HepG2 (cell line): ENCODE results near the gene PTPRD. TPM values are rescaled to one million over a fixed set of nuclear protein-coding genes. Genes with fewer than 3 reads are reported as not detected.

ENCODE experiments used
- ATAC-seq: fragments of 200-7000 bp; cut with Tn5 transposase; 3 replicates; pipeline ENCODE4 v1.9.1; 2020; ENCODE audit warnings: mild to moderate bottlenecking, moderate library complexity
- BruUV-seq: library from RNA; stranded (reverse); fragments of 400-500 nt; replicated peaks from 2 replicates; lab custom pipeline; 2021; lab: Mats Ljungman, UMichigan
- CTCF ChIA-PET: fragments of 300-600 bp; formaldehyde crosslinking; extraction: SDS; loops from one replicate; lab custom pipeline; 2021; ENCODE audit warnings: low total read pairs, inconsistent platforms, low intra/inter-chr PET ratio; lab: Yijun Ruan, JAX
- POLR2A ChIA-PET: fragments of 350-600 bp; sonication (Branson Sonifier 250); formaldehyde crosslinking; loops from one replicate; lab custom pipeline; 2020; ENCODE audit warnings: antibody characterized with exemption, inconsistent platforms; lab: Yijun Ruan, JAX
- DNase-seq: peaks from one replicate; pipeline ENCODE4 v3.0.0-alpha.2; 2015; ENCODE audit warnings: low spot score
- FAIRE-seq: peaks from 3 replicates; lab custom pipeline; 2011; peaks lifted over from hg19 to GRCh38; lab: Jason Lieb, UNC
- H2AFZ ChIP-seq: one replicate; pipeline ENCODE4 v1.6.1; 2011; ENCODE audit warnings: low read length, inconsistent platforms
- H3K27ac ChIP-seq: fragments of 300-600 bp; 3 replicates; pipeline ENCODE4 v1.8.0; 2011; ENCODE audit warnings: mixed run types, mild to moderate bottlenecking, mixed read lengths, low read length, inconsistent platforms; ENCODE audit not compliant: insufficient read depth; ENCODE audit errors: extremely low read length
- H3K27me3 ChIP-seq, 2 experiments: fragments of 200-600 bp in 1 of 2; 2 replicates in 1 of 2; 3 replicates in 1 of 2; pipeline versions ENCODE4 v1.6.0 to v1.8.0; 2011; ENCODE audit warnings: low read length in 2 of 2, mild to moderate bottlenecking in 2 of 2, moderate library complexity in 2 of 2, inconsistent platforms in 1 of 2; ENCODE audit not compliant: insufficient read depth in 2 of 2, control insufficient read depth in 1 of 2
- H3K36me3 ChIP-seq, 2 experiments: fragments of 200-600 bp in 1 of 2; replicated peaks in 1 of 2; 2 replicates in 1 of 2; 3 replicates in 1 of 2; pipeline versions ENCODE4 v1.5.1 to v1.8.0; 2011; ENCODE audit warnings: low read length in 2 of 2, inconsistent platforms in 1 of 2; ENCODE audit not compliant: insufficient read depth in 2 of 2, control insufficient read depth in 1 of 2
- H3K4me1 ChIP-seq: 2 replicates; pipeline ENCODE4 v1.5.1; 2012; ENCODE audit warnings: low read length, inconsistent platforms; ENCODE audit not compliant: insufficient read depth
- H3K4me2 ChIP-seq: 2 replicates; pipeline ENCODE4 v1.6.0; 2011; ENCODE audit warnings: low read depth, low read length, inconsistent platforms
- H3K4me3 ChIP-seq, 3 experiments: fragments of 200-600 bp in 1 of 3; sonication (generic), shearing (Covaris generic) in 1 of 3; replicated peaks in 1 of 3; 2 replicates each; pipeline ENCODE4 v1.5.1; 2011 to 2016; ENCODE audit warnings: low read length in 3 of 3, inconsistent platforms in 2 of 3, low read depth in 2 of 3, mild to moderate bottlenecking in 2 of 3, control low read depth in 1 of 3, mixed read lengths in 1 of 3; ENCODE audit not compliant: insufficient read depth in 1 of 3
- H3K79me2 ChIP-seq: one replicate; pipeline ENCODE4 v1.6.1; 2011; ENCODE audit warnings: low read length, inconsistent platforms; ENCODE audit not compliant: insufficient read depth
- H3K9ac ChIP-seq: 2 replicates; pipeline ENCODE4 v1.6.0; 2011; ENCODE audit warnings: mild to moderate bottlenecking, low read depth, low read length, inconsistent platforms; ENCODE audit not compliant: insufficient read depth
- H3K9me3 ChIP-seq: 2 replicates; pipeline ENCODE4 v1.5.1; 2012; ENCODE audit warnings: mild to moderate bottlenecking, low read length
- H4K20me1 ChIP-seq: 2 replicates; pipeline ENCODE4 v1.6.0; 2011; ENCODE audit warnings: inconsistent platforms, mild to moderate bottlenecking, low read length, moderate library complexity; ENCODE audit not compliant: insufficient read depth
- CENPT ChIP-seq: sonication (generic); formaldehyde crosslinking; IDR thresholded peaks from 2 replicates; pipeline ENCODE4 v1.8.0; 2022; ENCODE audit warnings: low read depth, mild to moderate bottlenecking, moderate library complexity, missing genetic modification reagents
- GTF2F1 ChIP-seq: fragments of 150-350 bp; IDR thresholded peaks from 2 replicates; pipeline ENCODE4 v1.6.1; 2014; ENCODE audit warnings: low read length
- KLF13 ChIP-seq: sonication (generic); formaldehyde crosslinking; IDR thresholded peaks from 2 replicates; pipeline ENCODE4 v1.4.0; 2020; ENCODE audit warnings: mild to moderate bottlenecking, missing genetic modification reagents
- KMT2A ChIP-seq: sonication (generic); formaldehyde crosslinking; IDR thresholded peaks from 2 replicates; pipeline ENCODE4 v1.4.0; 2020; ENCODE audit warnings: missing genetic modification reagents
- MEIS1 ChIP-seq: sonication (generic); formaldehyde crosslinking; IDR thresholded peaks from 2 replicates; pipeline ENCODE4 v1.9.0; 2021; ENCODE audit warnings: mild to moderate bottlenecking, missing genetic modification reagents, moderate library complexity, borderline replicate concordance
- NFAT5 ChIP-seq: sonication (generic); formaldehyde crosslinking; IDR thresholded peaks from 2 replicates; pipeline ENCODE4 v1.4.0; 2020; ENCODE audit warnings: missing genetic modification reagents
- NR3C1 ChIP-seq: sonication (generic); formaldehyde crosslinking; IDR thresholded peaks from 2 replicates; pipeline ENCODE4 v1.4.0; 2020; ENCODE audit warnings: missing genetic modification reagents
- PRDM4 ChIP-seq: sonication (generic); formaldehyde crosslinking; IDR thresholded peaks from 2 replicates; pipeline ENCODE4 v1.9.0; 2021; ENCODE audit warnings: missing genetic modification reagents, borderline replicate concordance
- SP1 ChIP-seq, 2 experiments: fragments of 450-650 bp in 1 of 2; sonication (generic) in 1 of 2; formaldehyde crosslinking in 1 of 2; IDR thresholded peaks; 2 replicates each; pipeline versions ENCODE4 v1.4.0 to v1.6.1; 2016 to 2020; ENCODE audit warnings: missing genetic modification reagents in 1 of 2
- SP5 ChIP-seq: IDR thresholded peaks from 2 replicates; pipeline ENCODE4 v1.6.1; 2016; ENCODE audit warnings: low read depth, borderline replicate concordance
- TERF1 ChIP-seq: sonication (generic); formaldehyde crosslinking; IDR thresholded peaks from 2 replicates; pipeline ENCODE4 v1.8.0; 2022; ENCODE audit warnings: mild to moderate bottlenecking, missing genetic modification reagents, moderate library complexity
- ZNF556 ChIP-seq: sonication (generic); formaldehyde crosslinking; IDR thresholded peaks from 2 replicates; pipeline ENCODE4 v1.4.0; 2020; ENCODE audit warnings: mild to moderate bottlenecking, missing genetic modification reagents, borderline replicate concordance
- ZNF737 ChIP-seq: sonication (generic); formaldehyde crosslinking; IDR thresholded peaks from 2 replicates; pipeline ENCODE4 v1.5.0; 2020; ENCODE audit warnings: missing genetic modification reagents, mild to moderate bottlenecking, borderline replicate concordance
- ZNF841 ChIP-seq: sonication (generic); formaldehyde crosslinking; IDR thresholded peaks from 2 replicates; pipeline ENCODE4 v1.8.1; 2023; ENCODE audit warnings: missing genetic modification reagents, borderline replicate concordance
- ZSCAN30 ChIP-seq: sonication (generic); formaldehyde crosslinking; IDR thresholded peaks from 2 replicates; pipeline ENCODE4 v1.5.0; 2020; ENCODE audit warnings: mild to moderate bottlenecking, missing genetic modification reagents
- ZZZ3 ChIP-seq: sonication (generic); formaldehyde crosslinking; IDR thresholded peaks from 2 replicates; pipeline ENCODE4 v1.4.0; 2020; ENCODE audit warnings: missing genetic modification reagents, mild to moderate bottlenecking, borderline replicate concordance
- WGBS: methylation state at CpG from one replicate; pipeline ENCODE4 v1.1.6; 2017; ENCODE audit warnings: low lambda C conversion rate; 5-methylcytosine and 5-hydroxymethylcytosine counted together
- in situ Hi-C: cut with HindIII; loops from 2 replicates; pipeline ENCODE4 v1.10.0; 2017; ENCODE audit warnings: low pct_unique_long_range_greater_than_20kb; ENCODE audit not compliant: extremely low pct_ligation_motif_present
- intact Hi-C: fragments of 100-400 bp; cut with micrococcal nuclease; formaldehyde crosslinking; loops from one replicate; pipeline ENCODE4 v1.10.0; 2022; ENCODE audit not compliant: unreplicated experiment
- polyA plus RNA-seq, 8 experiments: library from polyadenylated mRNA; depleted of rRNA in 3 of 8; stranded (reverse) in 7 of 8; unstranded in 1 of 8; fragments of >200 nt; fragmentation: Illumina TruSeq in 4 of 8; extraction: Trizol in 4 of 8; gene quantifications; 2 replicates each; pipeline versions ENCODE4 v1.2.1 to v1.2.3, GENCODE V29; 2011 to 2016; ENCODE audit warnings: low read depth in 4 of 8, missing spikeins in 1 of 8, mixed read lengths in 1 of 8; ENCODE audit not compliant: insufficient read depth in 1 of 8
- total RNA-seq, 5 experiments: library from RNA; depleted of rRNA; stranded (reverse); fragments of >200 nt; fragmentation: Illumina TruSeq; extraction: Trizol; gene quantifications; 2 replicates each; pipeline ENCODE4 v1.2.3, GENCODE V29; 2016; ENCODE audit warnings: low read depth in 1 of 5

Gene PTPRD
- total and polyA plus RNA-seq, 2 of the 13 experiments (the other 11 are each of a cell fraction or from before 2014, with no cell fraction given) = 0.05 TPM; not detected in 1

GRCh38 chr9:8395022-8395421, 2217.8 kb downstream of the PTPRD start (continued):
- TF ChIP-seq ZSCAN30 (no peak), NR3C1 (CRISPR knock-in tag) (no peak), SP5 (CRISPR knock-in tag) (no peak), CENPT (no peak), TERF1 (no peak), ZZZ3 (CRISPR knock-in tag) (no peak), KLF13 (CRISPR knock-in tag) (no peak), SP1 (IDR thresholded peaks at IDR 0.05) (no peak), SP1 (CRISPR knock-in tag; IDR thresholded peaks at IDR 0.05) (no peak), ZNF556 (CRISPR knock-in tag) (no peak), GTF2F1 (no peak), KMT2A (CRISPR knock-in tag) (no peak), ZNF841 (CRISPR knock-in tag) (no peak)

GRCh38 chr9:8394341-8394740, 2218.5 kb downstream of the PTPRD start:
- Histone ChIP-seq H3K9me3 (peaks cover 73% of the 10 kb centered on the region), H3K36me3 (no peaks in the 10 kb centered on the region), H2AFZ (no peak overlapping the region), H3K4me2 (no peak overlapping the region), H4K20me1 (no peaks in the 10 kb centered on the region), H3K79me2 (no peaks in the 10 kb centered on the region), H3K4me3 (no peak overlapping the region), H3K27ac (no peak overlapping the region), H3K27me3 (no peaks in the 10 kb centered on the region), H3K4me1 (no peaks in the 10 kb centered on the region), H3K9ac (no peak overlapping the region)
- WGBS = 6% methylated on average over 1 of the region's 1 CpG
- no peak for ATAC-seq
- DNase-seq = no peak
- ChIA-PET CTCF (no interaction called here), POLR2A (no interaction called here)
- in situ Hi-C loops (no loop called here), intact Hi-C loops (no loop called here)
- FAIRE-seq = no peak
- BruUV-seq = no TSS peak
- no peak for TF ChIP-seq ZNF737
- TF ChIP-seq PRDM4 (CRISPR knock-in tag) = no peak
- no peak for TF ChIP-seq NFAT5 (CRISPR knock-in tag)
- no peak for TF ChIP-seq MEIS1 (CRISPR knock-in tag)
